NCI-H446 treated with DMSO at 0.1 percent for 48 hours (cell line): ENCODE data around the gene GRID1.
A peak's percentile ranks its signal among the peaks of the same experiment; 100 is the strongest.

Source experiments
- DNase-seq: peaks from one replicate; lab custom pipeline; 2025; lab: John Stamatoyannopoulos, UW

Gene GRID1

DNA sequence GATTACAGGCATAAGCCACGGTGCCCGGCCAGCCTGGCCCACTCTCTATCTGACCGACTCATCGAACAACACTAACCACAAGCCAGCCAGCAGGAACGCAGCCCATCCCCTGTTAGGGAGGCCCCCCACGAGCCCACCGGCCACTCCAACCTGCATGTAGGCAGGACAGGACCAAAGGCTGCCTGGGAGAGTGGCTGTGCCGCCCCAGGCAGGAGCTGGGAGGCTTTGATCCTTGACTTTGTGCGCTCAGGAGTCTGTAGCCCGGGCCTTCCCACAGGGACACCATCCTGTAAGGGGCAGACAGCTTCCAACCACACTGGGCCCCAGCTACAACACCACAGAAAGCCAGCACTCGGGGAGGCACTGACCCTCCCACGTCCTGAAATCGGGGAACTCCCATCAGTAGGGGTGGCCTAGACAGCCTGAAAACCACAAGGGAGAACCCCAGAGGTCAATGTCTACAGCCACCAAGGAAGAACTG is 29.4 kb downstream of the GRID1 start:
- DNase-seq, result no peak

DNA sequence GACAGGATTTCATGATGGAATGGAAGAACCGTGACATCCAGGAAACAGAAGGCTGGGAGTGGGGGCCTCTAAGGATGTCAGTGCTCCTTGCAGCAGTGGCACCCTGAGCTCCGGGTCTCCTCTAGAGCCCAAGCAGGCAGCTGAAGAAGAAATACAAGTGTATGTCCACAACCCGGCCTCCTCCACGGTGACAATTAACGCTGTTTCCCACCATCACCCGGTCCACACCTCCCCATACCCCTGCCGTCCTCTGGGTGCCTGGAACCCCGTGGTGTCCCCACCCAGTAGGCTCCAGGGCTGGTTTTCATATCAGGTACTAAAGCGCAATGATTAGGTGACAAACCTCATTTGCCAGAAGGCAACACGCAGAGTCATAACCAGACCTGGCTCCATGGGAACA is 30.3 kb downstream of the GRID1 start:
- no peak for DNase-seq

DNA sequence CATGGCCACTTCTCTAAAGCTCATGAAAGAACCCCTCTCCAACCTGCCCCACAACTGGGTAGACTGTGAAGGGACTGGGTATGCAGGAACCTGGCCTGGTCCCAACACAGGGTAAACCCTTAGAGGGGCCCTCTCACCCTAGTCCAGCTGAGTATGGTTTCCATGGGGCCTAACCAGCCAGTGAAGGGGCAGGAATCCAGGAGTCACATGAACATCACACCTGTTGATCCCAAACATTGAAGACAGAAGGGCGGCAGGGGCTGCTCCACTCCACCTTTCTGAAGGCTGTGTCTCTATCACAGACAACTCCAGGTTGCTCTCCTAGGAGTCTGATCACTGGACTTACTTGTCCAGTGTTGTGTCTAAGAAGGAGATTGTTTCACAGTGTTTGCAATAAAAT is 30.8 kb downstream of the GRID1 start:
- DNase-seq, result no peak

DNA sequence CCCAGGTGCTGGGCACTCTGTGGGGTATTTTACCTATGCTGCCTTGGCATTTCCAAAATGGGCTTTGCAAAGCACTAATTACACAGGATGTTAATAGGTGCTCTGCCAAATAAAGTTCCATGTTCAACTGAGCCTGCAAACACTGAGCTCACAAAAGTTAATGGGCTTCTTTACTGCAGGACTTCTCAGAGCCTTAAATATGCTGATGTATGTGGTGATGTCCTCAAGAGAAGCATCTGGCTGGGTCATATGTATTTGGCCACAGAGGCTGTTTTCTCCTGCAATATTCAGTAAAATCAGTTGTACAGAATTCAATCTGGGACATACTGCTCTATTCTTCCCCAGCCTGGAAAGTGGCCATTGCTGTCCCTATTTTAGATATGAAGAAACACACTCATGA is 31.3 kb downstream of the GRID1 start:
- no peak for DNase-seq

DNA sequence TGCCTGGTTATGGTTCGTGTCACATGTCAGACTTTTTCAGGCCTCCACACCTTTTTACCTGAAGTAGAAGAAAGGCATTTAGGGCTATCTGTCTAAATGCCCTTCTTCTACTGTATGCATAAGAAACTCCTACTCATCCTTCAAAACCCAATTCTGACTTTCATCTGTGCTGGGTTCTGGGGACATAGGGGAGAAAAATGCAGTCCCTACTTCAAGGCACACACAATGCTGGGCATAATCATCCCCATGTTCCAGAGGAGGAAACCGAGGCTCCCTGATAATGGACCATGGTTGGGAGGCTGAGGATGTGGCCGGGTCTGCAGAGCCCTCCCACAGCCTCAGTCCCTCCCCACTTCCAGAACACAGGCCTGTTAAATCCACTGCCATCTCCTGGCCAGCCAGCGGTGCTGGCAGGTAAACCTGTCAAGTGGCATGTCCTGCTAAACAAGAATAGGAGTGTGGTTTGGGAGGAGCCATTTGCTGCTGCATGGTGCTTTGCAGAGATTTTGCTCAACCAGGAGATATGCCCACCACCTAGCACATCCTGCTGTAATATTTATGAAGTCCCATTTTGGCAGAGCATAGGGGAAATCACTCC is 32.0 kb downstream of the GRID1 start:
- DNase-seq, result no peak

DNA sequence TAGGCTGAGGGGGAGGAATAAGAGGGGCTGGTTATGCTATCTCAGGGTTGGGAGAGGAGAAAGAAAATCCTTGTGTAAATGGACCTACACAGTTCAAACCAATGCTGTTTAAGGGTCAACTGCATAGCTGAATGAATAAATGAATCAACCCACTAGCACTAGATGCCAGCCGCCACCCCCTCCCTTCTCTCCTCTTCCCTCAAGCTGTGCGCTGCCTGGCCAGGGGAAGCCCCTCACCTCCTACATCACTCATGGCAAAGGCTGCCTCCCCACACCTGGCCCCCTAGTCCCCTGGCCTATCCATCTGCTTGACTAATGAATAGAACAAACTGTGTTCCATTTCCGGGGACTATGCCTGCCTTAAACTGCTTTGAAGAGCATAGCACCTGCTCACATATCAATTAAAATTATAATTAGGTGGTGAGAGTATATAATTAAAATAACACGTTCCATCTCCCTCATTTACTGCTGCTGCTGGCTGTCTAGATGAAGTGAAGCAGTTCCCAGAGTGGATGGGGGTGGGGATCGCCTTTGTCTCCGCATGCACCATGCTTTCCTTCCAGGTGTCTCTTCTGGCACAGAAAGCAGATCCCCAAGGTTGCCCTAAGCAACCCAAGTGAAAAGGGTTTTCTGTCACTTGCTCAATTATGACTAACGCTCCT is 32.6 kb downstream of the GRID1 start:
- no peak for DNase-seq

DNA sequence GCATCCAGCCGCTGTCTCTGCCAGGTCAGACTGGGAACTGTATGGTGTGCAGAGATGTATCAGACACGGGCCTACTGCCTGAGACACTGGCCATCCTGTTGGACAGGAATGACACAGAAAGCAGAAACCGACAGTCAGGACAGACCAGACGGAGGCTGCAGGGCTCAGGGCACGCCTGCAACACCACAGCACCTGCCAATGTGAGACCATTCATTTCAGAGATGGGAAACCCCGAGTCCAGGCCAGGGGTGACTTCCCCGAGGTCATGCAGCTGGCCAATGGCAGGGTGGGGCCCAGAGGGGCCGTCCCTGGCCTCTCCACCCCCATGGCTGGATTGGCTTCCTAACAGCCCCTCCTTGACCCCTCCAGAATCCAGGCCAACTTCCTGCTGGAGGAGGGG is 34.7 kb downstream of the GRID1 start:
- DNase-seq, result no peak

DNA sequence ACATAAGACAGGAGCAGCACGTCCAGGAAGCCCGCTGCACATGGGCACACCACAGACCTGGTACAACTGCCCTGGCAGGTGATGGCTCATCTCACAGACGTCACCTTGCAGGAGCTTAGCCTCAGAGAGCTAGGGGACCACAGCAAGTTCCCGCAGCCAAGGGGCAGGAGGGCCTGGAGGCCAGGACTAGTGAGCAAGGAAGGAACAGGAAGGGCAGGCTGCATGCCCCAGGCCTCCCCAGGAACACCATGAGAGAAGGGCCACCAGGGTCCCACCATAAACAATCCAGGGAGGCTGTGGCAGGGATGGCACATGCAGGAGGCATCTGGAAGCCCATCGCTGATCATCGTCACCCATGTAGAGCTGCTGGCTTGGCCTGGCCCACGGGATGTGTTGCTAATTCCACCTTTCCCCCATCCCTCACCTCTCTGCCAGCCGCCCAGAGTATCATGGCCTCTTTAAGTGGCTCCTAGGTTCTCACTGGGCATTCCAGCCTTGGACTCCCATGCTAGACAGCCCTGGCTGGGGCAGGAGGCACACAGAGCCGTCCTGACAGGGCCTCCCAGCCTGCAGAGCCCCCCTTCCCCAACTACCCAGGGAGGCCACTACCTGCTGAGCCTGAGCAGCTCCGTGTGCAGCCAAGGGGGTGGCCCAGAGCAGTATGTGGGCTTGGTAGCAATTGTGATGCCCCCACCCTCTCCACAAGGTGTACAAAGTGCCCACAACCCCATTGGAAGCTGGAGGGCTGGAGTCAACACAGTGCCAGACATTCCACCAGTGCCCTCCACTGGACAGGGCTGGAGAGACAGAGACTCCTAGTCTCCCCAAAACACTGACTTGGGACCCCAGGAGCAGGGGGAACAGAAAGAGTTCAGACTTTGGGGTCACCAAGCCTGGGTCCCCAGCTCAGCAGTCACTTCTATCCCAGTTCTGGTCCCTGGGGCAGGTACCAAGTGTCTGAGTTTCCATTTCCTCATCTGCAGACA is 35.5 kb downstream of the GRID1 start:
- DNase-seq, result no peak

DNA sequence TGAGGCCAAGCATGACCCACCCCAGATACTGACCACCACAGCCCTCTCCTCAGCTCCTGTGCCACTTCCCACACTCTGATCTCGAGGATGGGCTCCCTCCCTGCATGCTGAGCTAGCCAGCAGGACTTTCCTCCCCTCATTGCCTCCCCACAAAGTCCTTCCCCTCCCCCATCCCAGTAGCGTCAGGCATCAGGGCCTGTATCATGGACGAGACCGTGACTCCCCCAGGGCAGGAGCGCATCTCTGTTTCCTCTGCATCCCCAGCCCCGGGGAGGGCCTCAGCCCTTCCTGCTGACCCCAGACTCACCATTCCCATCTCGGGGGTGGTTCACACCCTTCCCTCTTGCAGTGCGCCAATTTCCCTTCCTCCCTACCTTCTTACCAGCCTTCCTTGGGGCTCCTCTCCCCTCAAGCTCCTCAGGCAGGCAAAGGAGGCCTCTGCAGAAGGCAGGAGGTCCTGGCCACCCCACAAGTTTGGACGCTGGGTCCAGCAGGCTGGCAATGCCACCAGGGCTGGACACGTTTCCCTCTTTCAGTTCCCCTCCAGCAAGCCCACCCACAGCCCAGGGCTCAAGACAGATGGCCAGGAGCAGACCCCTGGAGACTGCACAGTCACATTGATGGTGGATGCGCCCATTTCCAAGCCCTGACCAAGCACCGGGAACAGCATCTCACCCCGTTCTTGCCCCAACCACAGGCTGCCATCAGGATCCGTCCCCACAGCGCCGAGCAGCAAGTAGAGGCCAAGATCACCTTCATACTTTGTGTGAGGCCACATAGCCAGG is 36.5 kb downstream of the GRID1 start:
- DNase-seq, result no peak

DNA sequence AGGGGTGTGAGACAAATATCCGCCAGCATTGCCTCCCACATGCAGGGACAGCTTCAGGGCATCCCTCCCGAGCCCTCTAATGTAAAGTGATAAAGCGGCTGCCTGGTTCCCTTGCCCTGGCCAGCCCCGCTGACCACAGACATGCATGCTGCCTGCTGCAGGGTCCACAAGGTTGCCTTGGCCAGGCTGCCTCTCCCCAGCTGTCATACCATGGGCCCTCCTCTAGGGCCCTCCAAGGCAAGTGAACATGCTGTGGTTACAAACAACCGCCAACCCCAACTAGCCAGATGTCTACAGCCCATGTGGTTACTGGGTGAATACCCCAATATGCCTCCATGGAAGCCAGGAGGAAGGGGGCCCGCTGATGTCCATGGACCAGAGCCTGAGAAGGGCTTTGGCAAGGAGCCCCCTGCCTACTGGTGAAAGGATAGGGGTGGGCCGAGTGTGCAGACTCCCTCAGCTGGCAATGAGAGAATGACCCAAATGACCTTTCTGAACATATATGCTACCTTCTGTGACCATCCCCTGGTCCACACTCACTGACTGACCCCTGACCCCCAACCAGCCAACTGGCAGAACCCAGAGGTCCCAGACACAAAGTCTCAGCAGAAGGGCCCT is 37.4 kb downstream of the GRID1 start:
- no peak for DNase-seq

DNA sequence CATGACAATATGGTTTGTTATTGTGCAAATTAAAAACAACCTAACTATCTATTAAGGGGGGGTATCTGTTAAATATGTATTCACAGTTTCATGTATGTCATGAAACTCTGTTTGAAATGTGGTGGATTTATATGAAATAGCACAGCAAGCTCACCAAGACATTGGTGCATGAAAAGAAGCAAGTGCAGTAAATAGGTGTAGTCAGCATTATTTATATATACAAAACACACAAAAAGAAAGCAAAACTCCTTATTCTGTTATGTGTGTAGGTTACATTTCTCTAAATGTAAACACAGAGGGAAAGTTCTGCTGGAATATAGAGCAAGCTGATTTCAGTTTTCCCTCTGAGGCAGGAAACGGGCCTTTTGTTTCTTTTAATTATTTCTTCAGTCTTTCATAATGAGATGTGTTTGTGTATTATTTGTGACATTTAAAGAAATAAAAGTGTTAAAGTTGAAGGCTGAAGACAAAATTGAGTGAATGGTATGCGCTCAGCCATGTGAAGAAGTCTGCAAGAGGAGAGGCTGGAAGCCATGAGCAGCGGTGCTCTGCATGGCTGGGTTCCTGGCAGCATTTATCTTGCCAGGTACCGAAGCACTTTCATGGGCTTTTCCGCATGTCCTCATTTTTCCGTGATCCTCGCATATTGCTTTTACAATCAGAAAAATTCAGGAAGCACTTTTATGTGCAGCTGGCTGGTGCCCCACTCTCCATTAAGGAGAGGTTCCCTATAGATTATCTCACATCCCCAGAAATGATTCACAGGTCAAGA is 38.5 kb downstream of the GRID1 start:
- no peak for DNase-seq

DNA sequence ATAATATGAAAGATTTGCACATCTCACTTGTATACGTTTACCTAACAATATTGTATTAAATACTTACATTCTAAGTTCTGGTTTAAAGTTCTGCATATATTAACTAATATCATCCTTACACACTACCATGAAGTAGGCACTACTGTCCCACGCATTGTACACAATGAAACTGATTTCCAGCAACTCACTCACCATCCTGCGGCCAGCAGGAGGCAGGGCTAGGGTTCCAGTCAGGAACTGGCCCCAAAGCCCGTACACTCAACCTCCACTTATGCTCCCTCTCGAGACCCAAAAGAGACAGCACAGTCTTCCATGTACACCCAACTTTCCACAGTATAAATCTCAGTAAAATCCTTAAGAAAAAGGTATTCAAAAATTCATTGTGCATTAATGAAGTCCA is 41.4 kb downstream of the GRID1 start:
- no peak for DNase-seq

DNA sequence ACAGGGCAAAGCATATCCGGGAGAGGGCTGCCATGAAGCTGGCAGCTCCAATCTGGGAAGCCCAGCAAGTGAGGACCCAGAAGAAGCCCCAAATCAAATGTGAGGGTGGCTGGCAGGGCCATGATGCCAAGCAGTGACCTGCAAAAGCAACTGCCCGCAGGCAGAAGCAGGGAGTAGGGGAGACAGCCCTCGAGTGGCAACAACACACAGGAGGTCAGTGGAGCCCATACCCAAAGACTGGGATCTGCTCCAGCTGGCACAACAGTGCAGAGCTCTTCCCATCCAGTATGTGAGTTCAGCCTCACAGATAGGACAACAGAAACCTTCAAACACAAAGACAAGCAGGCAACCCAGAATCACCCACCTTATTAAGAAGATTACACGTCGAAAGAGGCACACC is 45.0 kb downstream of the GRID1 start:
- peak; percentile 27 for DNase-seq

DNA sequence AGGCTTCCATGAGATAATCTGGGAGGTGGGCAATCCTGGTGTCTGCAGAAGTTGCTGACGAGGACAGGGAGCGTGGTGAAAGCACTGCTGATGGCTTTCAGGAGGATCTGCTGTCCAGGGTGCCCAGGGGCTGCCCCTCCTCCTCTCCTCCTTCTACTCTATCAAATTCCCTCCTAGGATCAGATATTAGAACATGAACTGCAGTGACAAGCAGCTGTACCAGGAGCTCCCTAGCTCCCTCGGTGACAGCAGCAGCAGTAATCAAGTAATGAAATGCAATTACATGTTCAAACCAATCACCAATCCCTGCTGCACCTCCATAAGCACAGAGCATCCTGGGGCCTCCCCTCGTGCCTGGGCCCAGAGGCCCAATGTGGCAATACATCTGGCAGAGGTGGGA is 46.9 kb downstream of the GRID1 start:
- no peak for DNase-seq

DNA sequence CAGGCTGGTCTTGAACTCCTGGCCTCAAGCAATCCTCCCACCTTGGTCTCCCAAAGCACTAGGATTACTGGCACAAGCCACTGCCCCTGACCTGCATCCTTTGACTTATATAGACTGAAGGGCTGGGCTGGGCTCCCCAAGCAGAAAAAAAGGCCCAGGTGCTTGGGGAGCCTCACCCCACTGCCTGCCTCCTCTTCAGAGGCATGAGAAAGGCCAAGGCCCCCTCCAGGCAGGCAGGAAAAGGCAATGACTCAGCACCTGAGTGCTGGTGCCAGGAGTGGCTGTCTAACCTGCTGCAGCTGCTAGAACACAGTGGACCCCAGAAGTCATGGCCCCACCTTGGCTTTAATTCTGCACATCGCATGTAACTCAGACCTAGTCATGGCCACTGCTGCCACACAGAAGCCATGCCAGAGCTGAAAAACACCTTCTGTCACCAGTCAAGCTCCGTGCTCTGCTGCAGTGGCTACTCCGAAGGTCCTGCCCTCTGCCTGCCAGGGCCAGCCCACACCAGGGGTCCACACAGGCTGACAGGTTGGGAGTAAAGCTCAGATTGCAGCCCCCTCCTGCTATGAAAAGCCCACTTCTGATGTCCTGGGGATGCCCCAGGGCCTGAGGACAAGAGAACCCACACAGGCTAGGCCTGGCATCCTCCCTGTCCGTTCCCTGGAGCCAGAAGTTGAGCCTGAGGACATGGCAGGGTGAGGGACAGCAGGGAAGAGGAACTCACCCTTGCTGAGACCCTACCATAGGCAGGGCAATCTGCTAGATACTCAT is 48.5 kb downstream of the GRID1 start:
- no peak for DNase-seq

DNA sequence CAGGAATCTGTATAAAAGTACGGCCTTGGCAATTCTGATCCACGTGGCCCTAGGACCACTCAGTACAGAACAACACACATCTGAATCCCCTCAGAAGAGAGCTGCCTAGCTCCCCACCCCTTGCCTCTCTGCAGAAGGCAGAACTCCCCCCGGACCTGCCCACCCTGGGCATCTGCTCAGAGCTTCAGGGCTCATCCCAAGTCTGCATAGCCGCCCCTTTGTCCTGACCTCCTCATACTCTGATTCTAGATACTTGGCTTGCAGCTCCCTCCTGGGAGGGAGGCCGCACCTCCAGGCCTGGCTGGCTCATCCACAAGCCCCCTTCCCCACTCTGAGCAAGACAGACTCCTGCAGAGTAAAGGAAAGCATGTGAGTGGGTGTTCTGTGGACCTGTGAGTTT is 49.6 kb downstream of the GRID1 start:
- no peak for DNase-seq

DNA sequence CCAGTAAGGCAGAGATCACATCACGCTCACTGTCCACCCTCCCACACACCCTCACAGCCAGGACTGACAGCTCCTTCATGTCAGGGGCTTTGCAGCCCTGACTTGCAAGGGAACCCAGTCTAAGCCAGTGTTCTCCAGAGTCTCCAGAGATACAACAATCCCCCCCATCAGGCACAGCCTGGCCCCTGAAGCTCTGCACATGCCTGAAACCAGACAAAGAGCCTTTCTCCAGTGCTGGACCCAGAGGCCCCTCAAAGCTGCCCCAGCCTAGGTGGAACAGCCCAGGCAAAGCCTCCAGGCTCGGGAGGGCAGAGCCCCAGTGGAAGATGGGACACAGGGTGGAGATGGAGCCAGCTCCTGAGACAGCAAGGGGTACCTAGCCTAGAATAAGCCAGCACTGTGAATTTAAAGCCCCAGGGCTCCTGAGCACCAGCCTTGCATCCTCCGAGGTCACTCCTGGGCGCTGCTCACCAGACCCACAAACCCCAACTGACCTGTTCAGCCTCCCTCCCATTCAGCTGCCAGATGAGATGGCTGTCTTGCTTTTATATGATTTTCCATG is 50.2 kb downstream of the GRID1 start:
- no peak for DNase-seq

DNA sequence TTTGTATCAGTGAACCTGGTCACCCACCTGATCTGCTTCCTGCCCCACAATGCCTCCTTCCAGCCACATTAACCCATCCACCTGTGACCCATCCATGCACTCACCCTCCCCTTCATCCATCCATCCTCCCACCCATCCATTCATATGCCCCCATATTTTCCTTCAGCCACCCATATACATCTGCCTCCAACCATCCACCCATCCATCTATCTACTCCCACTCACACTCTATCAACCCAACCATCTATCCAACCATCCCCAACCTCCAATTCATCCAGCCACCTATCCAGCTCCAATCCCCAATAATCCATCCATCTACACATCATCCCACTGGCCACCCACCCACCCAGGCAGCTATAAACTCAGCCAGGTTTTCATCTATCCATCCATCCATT is 51.0 kb downstream of the GRID1 start:
- DNase-seq, result no peak

DNA sequence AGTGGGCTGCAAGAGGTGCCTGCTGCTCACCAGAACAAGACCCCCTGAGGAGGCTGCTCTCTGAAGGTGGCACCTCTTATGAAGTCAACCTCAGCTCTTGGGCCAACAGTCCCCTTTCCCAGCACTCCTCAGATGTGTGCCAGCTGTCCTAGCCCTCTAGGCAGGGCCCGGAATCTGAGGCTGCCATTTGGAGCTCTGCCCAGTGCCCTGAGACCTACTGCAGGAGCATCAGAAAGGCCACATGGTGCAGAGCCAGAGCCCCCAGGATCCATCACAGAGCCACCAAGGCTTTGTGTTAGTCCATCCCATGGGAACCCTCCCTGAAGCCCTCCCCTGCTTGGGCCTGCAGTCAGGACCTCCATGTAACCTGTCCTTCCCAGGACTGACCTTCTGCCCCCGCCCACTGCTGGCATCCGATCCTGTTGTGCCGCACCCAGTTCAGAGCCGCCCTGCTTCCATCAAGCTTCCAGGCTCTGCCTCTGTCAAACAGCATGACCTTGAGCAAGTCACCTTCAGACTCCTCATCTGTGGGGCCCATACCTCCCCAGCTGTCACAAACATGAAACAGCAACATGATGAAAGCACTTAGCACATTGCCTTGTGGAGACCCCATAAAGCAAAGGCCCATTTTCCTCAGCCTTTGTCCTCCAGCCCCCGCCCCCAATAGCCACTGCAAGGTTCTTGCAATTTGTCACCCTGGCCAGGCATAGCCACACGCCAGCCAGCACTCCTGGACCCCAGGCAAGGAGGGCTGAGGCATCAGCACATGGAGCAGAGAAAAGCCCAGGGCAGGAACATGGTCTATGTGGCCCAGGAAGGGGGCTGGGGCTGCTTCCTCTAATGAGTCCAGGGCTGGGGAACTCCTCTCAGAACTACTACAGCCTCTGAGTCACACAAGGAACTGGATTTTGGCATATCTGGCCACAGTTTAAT is 51.7 kb downstream of the GRID1 start:
- DNase-seq, result no peak
